Measurements from ENCODE around the gene TTC28.

Gene TTC28

GRCh38 chr22:28146401-28147314, 533.0 kb downstream of the TTC28 start:
- DNase-seq (ENCODE audit: low read depth in 1 of 2, low spot score in 1 of 2): no peak
- TF ChIP-seq JUND (IDR thresholded peaks at IDR 0.05; ENCODE audit: low read depth): no peak
- in situ Hi-C loops (cut with HindIII; ENCODE audit: low pct_unique_long_range_greater_than_20kb, low sequenced_read_pairs): no loop called here

GRCh38 chr22:28143961-28144745, 535.5 kb downstream of the TTC28 start:
- in situ Hi-C loops (cut with HindIII; ENCODE audit: low pct_unique_long_range_greater_than_20kb, low sequenced_read_pairs): no loop called here
- DNase-seq (ENCODE audit: low read depth in 1 of 2, low spot score in 1 of 2): no peak
- TF ChIP-seq JUND (IDR thresholded peaks at IDR 0.05; ENCODE audit: low read depth): no peak

GRCh38 chr22:28143241-28143865, 536.3 kb downstream of the TTC28 start:
- in situ Hi-C loops (cut with HindIII; ENCODE audit: low pct_unique_long_range_greater_than_20kb, low sequenced_read_pairs): no loop called here
- DNase-seq (ENCODE audit: low read depth in 1 of 2, low spot score in 1 of 2): no peak

GRCh38 chr22:28142361-28142961, 537.2 kb downstream of the TTC28 start:
- DNase-seq (ENCODE audit: low read depth in 1 of 2, low spot score in 1 of 2): peak in 1 of 2 experiments; percentile 3
- in situ Hi-C loops (cut with HindIII; ENCODE audit: low pct_unique_long_range_greater_than_20kb, low sequenced_read_pairs): no loop called here
- no peak for TF ChIP-seq JUND (IDR thresholded peaks at IDR 0.05; ENCODE audit: low read depth)

More at GRCh38 chr22:28143241-28143865, 536.3 kb downstream of the TTC28 start:
- TF ChIP-seq JUND (IDR thresholded peaks at IDR 0.05; ENCODE audit: low read depth): no peak

DNA sequence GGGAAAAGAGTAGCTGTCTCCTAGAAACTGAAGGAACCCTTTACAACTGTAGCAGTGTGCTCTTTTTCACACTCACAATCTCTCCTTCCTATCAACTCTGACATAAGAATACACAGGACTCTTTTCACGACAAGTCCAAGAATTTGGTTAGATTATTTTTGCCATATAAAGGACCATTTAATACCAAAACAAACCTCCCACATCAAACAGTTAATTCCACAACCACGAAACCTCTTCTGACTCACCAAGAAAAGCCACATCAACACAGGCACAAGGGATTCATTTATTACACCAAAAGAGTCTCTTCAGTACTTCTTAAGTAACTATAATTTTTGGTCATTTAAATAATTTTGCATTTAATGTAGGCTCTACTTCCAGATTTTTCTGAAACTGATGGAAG, 538.0 kb downstream of the TTC28 start:
- in situ Hi-C loops (cut with HindIII; ENCODE audit: low pct_unique_long_range_greater_than_20kb, low sequenced_read_pairs): no loop called here

DNA sequence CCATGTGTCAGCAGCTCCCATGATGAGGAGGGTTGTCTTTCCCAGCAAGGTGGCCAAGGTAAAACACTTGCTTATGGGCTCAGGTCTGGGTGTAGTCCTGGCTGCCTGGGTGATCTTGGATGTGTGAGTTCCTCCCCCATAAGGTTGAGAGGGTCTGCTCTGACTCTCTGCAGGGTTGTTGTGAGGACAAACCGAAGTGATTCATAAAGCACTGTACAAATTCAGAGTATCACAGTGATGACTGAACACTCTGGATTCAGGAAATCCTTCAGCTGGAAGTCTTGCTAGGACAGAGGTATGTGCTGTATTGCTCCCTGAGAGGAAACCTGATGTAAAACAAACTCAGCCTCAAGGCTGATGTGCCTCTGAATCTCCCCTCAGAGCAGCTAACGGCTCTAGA, 539.7 kb downstream of the TTC28 start:
- TF ChIP-seq JUND (IDR thresholded peaks at IDR 0.05; ENCODE audit: low read depth): no peak
- in situ Hi-C loops (cut with HindIII; ENCODE audit: low pct_unique_long_range_greater_than_20kb, low sequenced_read_pairs): no loop called here
- DNase-seq (ENCODE audit: low read depth in 1 of 2, low spot score in 1 of 2): no peak

More for the DNA sequence above, 538.0 kb downstream of the TTC28 start:
- TF ChIP-seq JUND (IDR thresholded peaks at IDR 0.05; ENCODE audit: low read depth): no peak
- no peak for DNase-seq (ENCODE audit: low read depth in 1 of 2, low spot score in 1 of 2)

- no peak for TF ChIP-seq JUND (IDR thresholded peaks at IDR 0.05; ENCODE audit: low read depth)
- DNase-seq (ENCODE audit: low read depth in 1 of 2, low spot score in 1 of 2): no peak
- in situ Hi-C loops (cut with HindIII; ENCODE audit: low pct_unique_long_range_greater_than_20kb, low sequenced_read_pairs): no loop called here
Measured at GRCh38 chr22:28139516-28139915, 540.1 kb downstream of the TTC28 start.

DNA sequence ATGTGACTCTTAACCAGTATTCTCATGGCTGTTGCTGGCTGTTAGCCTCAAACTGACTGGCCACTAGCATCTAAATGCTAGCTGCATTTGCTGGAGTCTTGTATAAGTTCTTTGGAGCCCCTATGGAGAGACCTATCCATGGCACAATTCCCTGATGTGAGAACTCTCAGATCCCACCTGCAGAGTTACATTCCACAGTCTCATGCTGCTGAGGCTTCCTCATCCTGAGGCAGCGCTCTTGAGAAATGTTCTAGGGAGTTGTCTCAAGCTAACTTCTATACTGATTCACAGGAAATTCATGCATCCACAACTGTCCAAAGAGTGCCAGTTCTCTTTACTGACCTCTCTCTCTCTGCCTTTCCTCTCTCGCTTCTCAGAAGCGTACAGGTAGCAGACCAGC, 542.6 kb downstream of the TTC28 start:
- in situ Hi-C loops (cut with HindIII; ENCODE audit: low pct_unique_long_range_greater_than_20kb, low sequenced_read_pairs): no loop called here
- no peak for DNase-seq (ENCODE audit: low read depth in 1 of 2, low spot score in 1 of 2)
- TF ChIP-seq JUND (IDR thresholded peaks at IDR 0.05; ENCODE audit: low read depth): no peak

DNA sequence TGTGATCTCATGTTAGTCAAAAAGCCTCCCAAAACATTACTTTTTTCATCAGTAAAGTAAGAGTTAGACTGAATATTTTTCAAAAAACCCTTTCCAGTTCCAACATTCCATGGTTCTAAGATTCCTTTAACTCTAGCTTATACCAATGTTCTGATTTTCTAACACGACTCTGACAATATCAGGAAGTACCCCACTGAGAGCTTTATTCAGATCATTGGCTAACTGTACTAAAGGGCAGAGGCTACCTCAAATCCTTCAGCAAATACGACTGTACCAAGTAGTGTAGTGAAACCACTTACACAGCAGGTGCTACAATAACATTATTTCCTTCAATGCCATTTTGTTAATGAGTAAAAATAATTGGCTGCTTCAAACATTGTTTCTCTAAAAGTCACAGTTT, 547.2 kb downstream of the TTC28 start:
- TF ChIP-seq JUND (IDR thresholded peaks at IDR 0.05; ENCODE audit: low read depth): no peak
- DNase-seq (ENCODE audit: low read depth in 1 of 2, low spot score in 1 of 2): no peak
- in situ Hi-C loops (cut with HindIII; ENCODE audit: low pct_unique_long_range_greater_than_20kb, low sequenced_read_pairs): no loop called here

GRCh38 chr22:28129319-28129962, 550.2 kb downstream of the TTC28 start:
- no peak for DNase-seq (ENCODE audit: low read depth in 1 of 2, low spot score in 1 of 2)
- in situ Hi-C loops (cut with HindIII; ENCODE audit: low pct_unique_long_range_greater_than_20kb, low sequenced_read_pairs): no loop called here
- no peak for TF ChIP-seq JUND (IDR thresholded peaks at IDR 0.05; ENCODE audit: low read depth)

- in situ Hi-C loops (cut with HindIII; ENCODE audit: low pct_unique_long_range_greater_than_20kb, low sequenced_read_pairs): no loop called here
- DNase-seq (ENCODE audit: low read depth in 1 of 2, low spot score in 1 of 2): no peak
- no peak for TF ChIP-seq JUND (IDR thresholded peaks at IDR 0.05; ENCODE audit: low read depth)
Measured at GRCh38 chr22:28128827-28129226, 550.8 kb downstream of the TTC28 start.

- no peak for DNase-seq (ENCODE audit: low read depth in 1 of 2, low spot score in 1 of 2)
- in situ Hi-C loops (cut with HindIII; ENCODE audit: low pct_unique_long_range_greater_than_20kb, low sequenced_read_pairs): no loop called here
- TF ChIP-seq JUND (IDR thresholded peaks at IDR 0.05; ENCODE audit: low read depth): no peak
Measured at GRCh38 chr22:28125799-28126198, 553.8 kb downstream of the TTC28 start.
